Measurements from ENCODE around the gene VAV1. TPM values are rescaled to one million over a fixed set of nuclear protein-coding genes. Genes with fewer than 3 reads are reported as not detected.

Gene VAV1
- total RNA-seq, 2 experiments from 2014 or later = 105 to 107 TPM

DNA sequence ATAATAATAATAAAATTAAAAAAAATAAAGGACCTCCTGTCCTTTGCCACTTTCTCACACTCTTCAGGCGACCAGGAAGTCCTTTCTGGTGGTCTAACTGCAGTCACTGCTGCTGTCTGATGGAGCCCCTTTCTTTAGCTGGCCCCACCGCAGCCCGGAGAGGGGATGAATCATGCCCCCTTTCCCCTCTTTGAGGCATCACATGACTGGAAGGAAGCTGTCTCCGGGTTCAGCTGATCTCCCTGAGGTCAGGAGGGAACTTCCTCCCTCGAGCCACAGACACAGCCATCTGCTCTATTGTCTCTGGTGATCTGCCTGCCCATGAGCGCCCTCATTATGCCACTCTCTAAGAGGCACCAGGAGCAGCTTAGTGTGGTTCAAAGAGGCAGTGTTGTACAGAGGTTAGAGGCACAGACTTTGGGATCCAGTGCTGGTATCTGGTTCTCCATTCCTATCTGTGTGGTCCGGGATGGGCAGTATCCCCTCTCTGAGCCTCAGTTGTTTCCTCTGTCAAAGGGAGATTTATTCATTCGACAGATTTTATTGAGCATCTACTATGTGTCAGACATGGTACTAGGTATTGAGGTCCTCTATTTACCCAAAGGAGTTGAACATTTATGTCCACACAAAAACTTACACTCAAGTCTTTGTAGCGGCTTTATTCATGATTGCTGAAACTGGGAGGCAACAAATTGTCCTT lies 30.0 kb downstream of the VAV1 start:
- peak overlapping the region; percentile 94 for H3K27ac Mint-ChIP-seq
- H3K27me3 Mint-ChIP-seq = no peaks in the 10 kb centered on the region
- peak; percentile 72 for DNase-seq
- peak overlapping the region; percentile 74 for H3K4me3 Mint-ChIP-seq
- H3K4me1 Mint-ChIP-seq = peaks cover 61% of the 10 kb centered on the region
- no peaks in the 10 kb centered on the region for H3K9me3 Mint-ChIP-seq
- ChIA-PET POLR2A (interaction anchor here (0.9 to 5.7 kb wide), 5 partner anchors 11 to 61 kb away, joined by 3 to 77 read pairs (median 35); partner anchors contain the start of genes SH2D3A and VAV1), CTCF (interaction anchor here (1.1 to 3.4 kb wide), 7 partner anchors 11 to 64 kb away, joined by 4 to 21 read pairs (median 9); partner anchors contain the start of genes GPR108 and VAV1)
- peaks cover 41% of the 10 kb centered on the region for H3K36me3 Mint-ChIP-seq (ENCODE audit: low read depth)

DNA sequence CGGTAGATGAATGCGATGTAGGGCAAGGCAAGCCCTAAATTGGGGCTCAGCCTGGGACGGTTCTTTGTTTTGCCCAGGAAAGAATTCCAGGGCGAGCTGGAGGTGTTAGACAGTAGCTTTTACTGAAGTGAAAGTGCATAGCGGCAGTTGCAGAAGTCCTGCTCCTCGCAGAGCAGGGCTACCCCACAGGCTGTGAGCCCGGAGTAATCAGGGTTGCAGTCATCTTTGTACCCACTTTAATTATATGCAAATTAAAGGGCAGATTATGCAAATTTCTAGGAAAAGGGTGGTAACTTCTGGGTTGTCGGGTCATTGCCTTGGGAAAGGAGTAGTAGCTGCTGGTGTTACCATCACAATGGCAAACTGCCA lies 30.5 kb downstream of the VAV1 start:
- peak overlapping the region; percentile 74 for H3K4me3 Mint-ChIP-seq
- H3K27me3 Mint-ChIP-seq = no peaks in the 10 kb centered on the region
- no peak for DNase-seq
- ChIA-PET CTCF (interaction anchor here (0.6 to 3.4 kb wide), 9 partner anchors 11 to 65 kb away, joined by 3 to 21 read pairs (median 8); partner anchors contain the start of genes GPR108 and VAV1), POLR2A (interaction anchor here (0.9 to 5.7 kb wide), 6 partner anchors 11 to 286 kb away, joined by 3 to 77 read pairs (median 20); partner anchors contain the start of genes SH2D3A and VAV1)
- peaks cover 61% of the 10 kb centered on the region for H3K4me1 Mint-ChIP-seq
- no peaks in the 10 kb centered on the region for H3K9me3 Mint-ChIP-seq
- peak overlapping the region; percentile 94 for H3K27ac Mint-ChIP-seq
- peaks cover 41% of the 10 kb centered on the region for H3K36me3 Mint-ChIP-seq (ENCODE audit: low read depth)

DNA sequence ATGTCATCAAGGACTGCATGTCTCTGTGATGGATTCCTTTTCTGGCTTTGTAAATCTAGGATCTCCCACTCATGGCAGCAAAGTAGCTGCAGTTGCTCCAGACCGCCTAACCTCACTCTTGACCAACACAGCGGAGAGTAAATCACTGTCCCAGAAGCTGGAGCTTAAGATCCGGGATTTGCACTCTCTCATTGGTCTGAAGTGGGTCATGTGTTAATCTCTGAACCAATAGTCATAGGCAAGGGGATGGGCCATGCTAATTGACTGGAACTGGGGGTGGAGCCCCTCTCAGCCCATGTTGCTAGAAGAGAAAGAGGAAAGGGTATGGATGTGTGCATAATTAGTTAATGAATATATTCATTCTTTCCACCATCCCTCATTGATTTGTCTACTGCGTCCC lies 34.0 kb downstream of the VAV1 start:
- H3K4me1 Mint-ChIP-seq = peaks cover 49% of the 10 kb centered on the region
- no peaks in the 10 kb centered on the region for H3K27me3 Mint-ChIP-seq
- no peak overlapping the region for H3K4me3 Mint-ChIP-seq
- no peak for DNase-seq
- ChIA-PET CTCF (interaction anchor here (0.7 kb wide), 1 partner anchor 296 kb away, joined by 3 read pairs; no protein-coding TSS in a partner anchor), POLR2A (no interaction called here)
- peaks cover 47% of the 10 kb centered on the region for H3K36me3 Mint-ChIP-seq (ENCODE audit: low read depth)
- peaks cover 5% of the 10 kb centered on the region for H3K9me3 Mint-ChIP-seq
- H3K27ac Mint-ChIP-seq = no peak overlapping the region

DNA sequence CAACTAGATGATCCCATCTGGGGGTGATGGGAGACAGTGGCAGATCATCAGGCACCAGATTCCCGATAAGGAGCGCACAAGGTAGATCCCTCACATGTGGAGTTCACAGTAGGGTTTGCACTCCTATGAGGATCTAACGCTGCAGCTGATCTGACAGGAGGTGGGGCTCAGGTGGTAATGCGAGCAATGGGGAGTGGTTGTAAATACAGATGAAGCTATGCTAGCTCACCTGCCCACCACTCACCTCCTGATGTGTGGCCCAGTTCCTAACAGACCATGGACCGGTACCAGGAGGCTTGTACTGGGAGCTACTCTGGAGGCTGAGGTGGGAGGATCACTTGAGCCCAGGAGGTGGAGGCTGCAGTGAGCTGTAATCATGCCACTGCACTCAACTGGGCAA lies 34.8 kb downstream of the VAV1 start:
- Mint-ChIP-seq H3K27ac (no peak overlapping the region), H3K4me3 (no peak overlapping the region), H3K36me3 (ENCODE audit: low read depth) (peaks cover 55% of the 10 kb centered on the region), H3K4me1 (peaks cover 51% of the 10 kb centered on the region), H3K27me3 (no peaks in the 10 kb centered on the region), H3K9me3 (peaks cover 7% of the 10 kb centered on the region)
- CTCF ChIA-PET = no interaction called here
- DNase-seq = no peak
- POLR2A ChIA-PET = no interaction called here

DNA sequence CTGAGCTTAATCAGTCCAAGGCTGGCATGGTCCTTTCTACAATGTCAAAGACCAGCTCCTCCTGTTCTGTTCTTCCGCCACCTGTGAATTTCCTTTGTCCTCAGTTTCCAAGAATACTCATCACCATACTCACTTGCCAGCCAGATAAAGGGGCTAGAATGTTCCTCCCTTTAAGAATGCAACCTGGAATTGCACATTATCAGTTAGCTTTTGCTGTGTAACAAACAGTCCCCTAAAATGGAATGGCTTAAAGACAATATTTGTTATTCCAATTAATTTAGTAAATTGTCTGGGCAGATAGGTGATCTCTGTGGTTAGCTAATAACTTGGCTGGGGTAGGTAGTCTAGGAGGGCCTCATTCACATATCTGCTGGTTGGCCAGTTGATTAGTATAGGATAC lies 36.0 kb downstream of the VAV1 start:
- no peak for DNase-seq
- peaks cover 60% of the 10 kb centered on the region for H3K36me3 Mint-ChIP-seq (ENCODE audit: low read depth)
- no peak overlapping the region for H3K4me3 Mint-ChIP-seq
- ChIA-PET POLR2A (interaction anchor here (1.8 kb wide), 1 partner anchor 8 kb away, joined by 5 read pairs; no protein-coding TSS in a partner anchor), CTCF (interaction anchor here (1.4 kb wide), 1 partner anchor 36 kb away, joined by 3 read pairs; the partner anchor contains the start of gene VAV1)
- H3K4me1 Mint-ChIP-seq = peaks cover 53% of the 10 kb centered on the region
- no peaks in the 10 kb centered on the region for H3K27me3 Mint-ChIP-seq
- no peak overlapping the region for H3K27ac Mint-ChIP-seq
- peaks cover 7% of the 10 kb centered on the region for H3K9me3 Mint-ChIP-seq

DNA sequence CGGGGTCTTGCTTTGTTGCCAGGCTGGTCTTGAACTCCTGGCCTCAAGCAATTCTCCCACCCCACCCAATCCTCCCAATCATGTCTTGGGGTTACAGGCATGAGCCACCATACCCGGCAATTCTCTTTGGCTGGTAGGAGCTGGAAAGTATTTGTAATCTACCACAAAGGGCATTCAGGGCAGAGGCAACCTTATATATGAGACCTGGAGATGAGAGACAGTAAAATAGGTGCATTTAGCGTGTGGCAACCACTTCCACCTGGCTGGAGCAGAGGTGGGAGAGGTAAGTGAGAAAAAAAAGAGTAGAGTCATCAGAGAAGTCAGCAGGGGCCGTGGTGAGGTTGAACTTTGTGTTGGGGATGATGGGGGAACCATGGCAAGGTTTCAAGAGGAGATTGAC lies 36.8 kb downstream of the VAV1 start:
- CTCF ChIA-PET = interaction anchor here (1.4 kb wide), 1 partner anchor 37 kb away, joined by 3 read pairs; the partner anchor contains the start of gene VAV1
- no peak overlapping the region for H3K4me3 Mint-ChIP-seq
- no peaks in the 10 kb centered on the region for H3K27me3 Mint-ChIP-seq
- DNase-seq = no peak
- POLR2A ChIA-PET = interaction anchor here (1.8 kb wide), 1 partner anchor 9 kb away, joined by 5 read pairs; no protein-coding TSS in a partner anchor
- peaks cover 60% of the 10 kb centered on the region for H3K36me3 Mint-ChIP-seq (ENCODE audit: low read depth)
- H3K4me1 Mint-ChIP-seq = peaks cover 55% of the 10 kb centered on the region
- no peak overlapping the region for H3K27ac Mint-ChIP-seq
- H3K9me3 Mint-ChIP-seq = peaks cover 7% of the 10 kb centered on the region

DNA sequence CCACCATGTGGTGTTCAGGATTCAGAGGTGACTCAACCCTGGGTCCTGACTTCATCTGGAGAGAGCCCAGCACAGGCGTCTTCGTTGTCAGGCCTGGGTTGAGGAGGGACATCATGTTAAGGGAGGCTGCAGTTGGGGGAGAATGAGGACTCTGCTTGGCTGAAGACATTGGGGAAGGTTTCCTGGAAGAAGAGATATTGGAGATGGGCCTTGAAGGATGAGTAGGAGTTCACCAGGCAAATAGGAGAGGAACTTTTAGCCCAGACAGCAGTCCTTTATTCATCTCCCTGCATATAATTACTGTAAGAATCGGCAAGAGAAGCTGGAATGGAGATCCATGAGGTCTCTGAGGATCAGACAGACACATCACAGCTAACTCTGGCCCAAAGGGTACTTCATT lies 38.9 kb downstream of the VAV1 start:
- peaks cover 61% of the 10 kb centered on the region for H3K36me3 Mint-ChIP-seq (ENCODE audit: low read depth)
- CTCF ChIA-PET = no interaction called here
- POLR2A ChIA-PET = interaction anchor here (3.1 kb wide), 1 partner anchor 39 kb away, joined by 20 read pairs; the partner anchor contains the start of gene VAV1

DNA sequence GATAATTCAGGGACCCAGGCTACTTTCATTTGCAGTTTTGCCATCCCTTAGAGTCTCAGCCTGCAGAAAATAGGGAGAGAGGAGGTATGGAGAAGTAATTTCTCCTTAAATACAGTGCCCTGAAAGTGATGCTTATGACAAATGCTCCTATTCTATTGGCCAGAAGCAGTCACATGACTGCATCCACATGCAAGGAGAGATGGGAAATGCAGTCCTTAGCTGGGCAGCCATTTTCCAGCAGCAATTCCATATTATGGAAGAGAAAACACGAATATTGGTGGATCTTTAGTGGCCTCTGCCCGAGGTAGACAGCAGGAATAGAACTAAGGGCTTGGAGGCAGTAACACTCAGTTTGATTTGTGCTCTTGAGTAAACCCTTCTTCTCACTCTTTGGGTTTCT lies 39.4 kb downstream of the VAV1 start:
- POLR2A ChIA-PET = interaction anchor here (3.1 to 4.1 kb wide), 2 partner anchors 10 to 39 kb away, joined by 20 to 66 read pairs; partner anchors contain the start of gene VAV1
- CTCF ChIA-PET = no interaction called here
- Mint-ChIP-seq H3K9me3 (peaks cover 7% of the 10 kb centered on the region), H3K36me3 (ENCODE audit: low read depth) (peaks cover 59% of the 10 kb centered on the region), H3K27ac (no peak overlapping the region), H3K27me3 (no peaks in the 10 kb centered on the region), H3K4me3 (no peak overlapping the region), H3K4me1 (peaks cover 63% of the 10 kb centered on the region)
- no peak for DNase-seq

More for the DNA sequence above, 38.9 kb downstream of the VAV1 start:
- Mint-ChIP-seq H3K27me3 (no peaks in the 10 kb centered on the region), H3K4me3 (no peak overlapping the region), H3K9me3 (peaks cover 7% of the 10 kb centered on the region), H3K27ac (no peak overlapping the region), H3K4me1 (peaks cover 64% of the 10 kb centered on the region)
- no peak for DNase-seq

DNA sequence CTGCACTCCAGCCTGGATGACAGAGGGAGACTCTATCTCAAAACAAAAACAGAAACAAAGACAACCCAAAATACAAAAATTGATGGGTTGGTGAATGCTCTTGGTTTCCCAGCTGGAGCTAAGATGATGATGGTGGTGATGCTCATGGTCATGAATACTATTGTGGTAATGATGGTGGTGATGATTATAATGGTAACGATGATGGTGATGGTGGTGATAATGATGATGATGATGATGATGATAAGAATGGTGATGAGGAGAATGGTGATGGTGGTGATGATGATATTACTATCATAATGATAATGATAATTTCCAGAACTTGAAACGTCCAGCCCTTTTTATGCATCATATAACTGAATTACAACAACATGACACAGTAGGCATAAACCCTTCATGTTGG lies 40.1 kb downstream of the VAV1 start:
- Mint-ChIP-seq H3K9me3 (peaks cover 8% of the 10 kb centered on the region), H3K36me3 (ENCODE audit: low read depth) (peaks cover 58% of the 10 kb centered on the region), H3K27ac (peak overlapping the region; percentile 51), H3K4me1 (peaks cover 63% of the 10 kb centered on the region), H3K27me3 (no peaks in the 10 kb centered on the region), H3K4me3 (no peak overlapping the region)
- DNase-seq = no peak
- ChIA-PET CTCF (interaction anchor here (0.6 to 1.8 kb wide), 3 partner anchors 11 to 77 kb away, joined by 3 to 15 read pairs (median 3); no protein-coding TSS in a partner anchor), POLR2A (interaction anchor here (3.1 to 4.1 kb wide), 2 partner anchors 11 to 40 kb away, joined by 20 to 66 read pairs; partner anchors contain the start of gene VAV1)

DNA sequence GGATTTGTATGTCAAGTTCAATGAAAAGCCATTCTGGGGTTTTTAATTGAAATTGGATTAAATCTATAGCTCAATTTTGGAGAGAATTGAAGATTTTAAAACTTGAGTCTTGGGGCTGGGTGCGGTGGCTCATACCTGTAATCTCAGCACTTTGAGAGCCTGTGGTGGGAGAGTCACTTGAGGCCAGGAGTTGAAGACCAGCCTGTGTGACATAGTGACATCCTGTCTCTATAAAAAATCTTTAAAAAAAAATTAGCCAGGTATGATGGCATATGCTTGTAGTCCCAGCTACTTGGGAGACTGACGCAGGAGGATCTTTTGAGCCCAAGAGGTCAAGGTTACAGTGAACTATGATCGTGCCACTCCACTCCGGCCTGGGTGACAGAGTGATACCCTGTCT lies 41.2 kb downstream of the VAV1 start:
- peaks cover 64% of the 10 kb centered on the region for H3K4me1 Mint-ChIP-seq
- CTCF ChIA-PET = interaction anchor here (1.2 to 1.8 kb wide), 6 partner anchors 10 to 76 kb away, joined by 3 to 15 read pairs (median 4); partner anchors contain the start of gene GPR108
- no peaks in the 10 kb centered on the region for H3K27me3 Mint-ChIP-seq
- DNase-seq = no peak
- peaks cover 9% of the 10 kb centered on the region for H3K9me3 Mint-ChIP-seq
- peaks cover 59% of the 10 kb centered on the region for H3K36me3 Mint-ChIP-seq (ENCODE audit: low read depth)
- peak overlapping the region; percentile 62 for H3K27ac Mint-ChIP-seq
- POLR2A ChIA-PET = interaction anchor here (1.1 to 4.1 kb wide), 4 partner anchors 12 to 46 kb away, joined by 3 to 66 read pairs (median 14); partner anchors contain the start of genes SH2D3A and VAV1
- H3K4me3 Mint-ChIP-seq = no peak overlapping the region

DNA sequence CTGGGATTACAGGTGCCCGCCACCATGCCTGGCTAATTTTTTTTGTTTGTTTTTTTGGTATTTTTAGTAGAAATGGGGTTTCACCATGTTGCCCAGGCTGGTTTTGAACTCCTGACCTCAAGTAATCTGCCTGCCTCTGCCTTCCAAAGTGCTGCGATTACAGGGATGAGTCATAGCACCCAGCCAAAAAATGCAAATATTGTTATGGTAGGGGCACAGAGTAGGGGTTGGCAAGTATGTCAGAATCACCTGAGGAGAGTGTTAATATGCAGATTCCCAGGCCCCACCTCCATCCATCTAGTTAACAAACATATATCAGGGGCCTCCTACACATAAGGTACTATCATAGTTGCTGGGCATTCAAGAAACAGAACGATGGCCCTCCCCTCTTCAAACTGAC lies 44.7 kb downstream of the VAV1 start:
- peaks cover 44% of the 10 kb centered on the region for H3K4me1 Mint-ChIP-seq
- no peaks in the 10 kb centered on the region for H3K27me3 Mint-ChIP-seq
- H3K9me3 Mint-ChIP-seq = peaks cover 13% of the 10 kb centered on the region
- POLR2A ChIA-PET = interaction anchor here (0.6 kb wide), 1 partner anchor 26 kb away, joined by 5 read pairs; no protein-coding TSS in a partner anchor
- H3K4me3 Mint-ChIP-seq = no peak overlapping the region
- no peak for DNase-seq
- CTCF ChIA-PET = no interaction called here
- H3K36me3 Mint-ChIP-seq (ENCODE audit: low read depth) = peaks cover 61% of the 10 kb centered on the region
- no peak overlapping the region for H3K27ac Mint-ChIP-seq

DNA sequence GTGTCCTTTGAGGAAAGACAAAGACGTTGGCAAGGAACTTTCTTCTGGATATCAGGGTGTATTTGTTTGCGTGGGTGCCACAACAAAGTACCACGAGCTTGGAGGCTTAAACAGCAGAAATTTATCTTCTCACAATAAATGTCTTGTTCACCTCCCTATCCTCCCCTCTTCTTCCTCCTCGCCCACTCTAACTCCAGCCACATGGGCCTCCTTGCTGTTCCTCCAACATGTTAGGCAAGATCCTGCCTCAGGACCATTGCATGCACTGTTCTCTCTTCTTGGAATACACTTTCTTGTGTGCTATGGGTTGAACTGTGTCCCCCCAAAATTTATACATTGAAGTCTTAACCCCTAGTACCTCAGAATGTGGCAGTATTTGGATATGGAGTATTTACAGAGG lies 45.7 kb downstream of the VAV1 start:
- H3K27ac Mint-ChIP-seq = no peak overlapping the region
- CTCF ChIA-PET = no interaction called here

DNA sequence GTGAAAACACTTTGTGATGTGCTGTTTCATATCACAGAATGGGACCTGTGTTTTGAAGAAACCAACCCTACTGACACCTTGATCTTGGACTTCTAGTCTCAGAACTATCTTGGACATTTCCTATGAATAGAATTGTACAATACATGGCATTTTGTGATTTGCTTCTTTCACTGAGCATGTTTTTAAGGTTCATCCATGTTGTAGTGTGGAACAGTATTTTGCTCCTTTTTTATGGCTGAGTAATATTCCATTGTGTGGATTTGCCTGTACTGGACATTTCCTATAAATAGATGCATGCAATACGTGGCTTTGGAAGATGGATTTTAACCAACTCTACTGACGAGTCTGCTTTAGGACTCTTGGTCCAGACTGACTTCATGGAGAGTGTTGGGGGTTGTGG lies 46.8 kb downstream of the VAV1 start:
- H3K9me3 Mint-ChIP-seq = peaks cover 13% of the 10 kb centered on the region
- no peaks in the 10 kb centered on the region for H3K27me3 Mint-ChIP-seq
- H3K36me3 Mint-ChIP-seq (ENCODE audit: low read depth) = peaks cover 58% of the 10 kb centered on the region
- ChIA-PET CTCF (no interaction called here), POLR2A (interaction anchor here (1.2 to 1.4 kb wide), 2 partner anchors 12 to 46 kb away, joined by 3 read pairs; partner anchors contain the start of gene VAV1)
- no peak overlapping the region for H3K27ac Mint-ChIP-seq
- DNase-seq = no peak
- H3K4me3 Mint-ChIP-seq = no peak overlapping the region
- peaks cover 22% of the 10 kb centered on the region for H3K4me1 Mint-ChIP-seq

More for the DNA sequence above, 45.7 kb downstream of the VAV1 start:
- Mint-ChIP-seq H3K4me3 (no peak overlapping the region), H3K4me1 (peaks cover 33% of the 10 kb centered on the region), H3K27me3 (no peaks in the 10 kb centered on the region), H3K9me3 (peaks cover 13% of the 10 kb centered on the region), H3K36me3 (ENCODE audit: low read depth) (peaks cover 50% of the 10 kb centered on the region)
- POLR2A ChIA-PET = no interaction called here
- DNase-seq = no peak

All from activated CD4-positive, alpha-beta memory T cell treated with anti-CD3 and anti-CD28 coated beads, Interleukin-2, amount 10 ng/mL, durations not matched to agents 7 days and 5 days (primary cell).